T-helper 2 cell treated with Interferon-gamma antibody and Interleukin-4, amounts not matched to agents 100 ng/mL and 5 ng/mL, for 36 hours (primary cell): ENCODE results near the gene PPP1R7. TPM values are rescaled to one million over a fixed set of nuclear protein-coding genes. Genes with fewer than 3 reads are reported as not detected.

Source experiments
- intact Hi-C: fragments of 100-400 bp; cut with micrococcal nuclease; formaldehyde crosslinking; loops from one replicate; pipeline ENCODE4 v1.15.1; 2023
- total RNA-seq: library from RNA; stranded (reverse); gene quantifications from 2 replicates; pipeline ENCODE4 v1.2.3, GENCODE V29; 2022

Gene PPP1R7
- total RNA-seq, 1 donor from 2014 or later = 93.6 TPM

GRCh38 chr2:241139531-241140444 lies 10.5 kb upstream of the PPP1R7 start:
- intact Hi-C loops = no loop called here

DNA sequence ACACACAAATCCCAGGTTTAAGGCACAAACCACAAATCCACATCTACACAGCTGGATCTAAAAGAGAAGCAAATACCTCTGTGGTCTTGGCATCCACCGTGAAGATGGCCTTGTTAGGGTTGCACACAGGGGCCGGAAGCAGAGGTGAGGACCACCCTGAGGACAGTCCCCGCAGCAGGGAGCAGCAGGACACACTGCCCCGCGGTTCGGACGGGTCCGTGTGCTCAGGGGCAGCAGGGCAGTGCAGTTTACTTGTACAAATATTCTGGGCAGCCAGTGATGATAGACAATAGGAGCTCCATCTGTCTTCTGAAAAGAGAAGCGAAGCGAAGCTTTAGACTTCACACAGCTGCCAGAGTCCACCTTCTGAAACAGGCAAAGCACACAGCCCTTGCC lies 9.8 kb upstream of the PPP1R7 start:
- intact Hi-C loops = no loop called here

- intact Hi-C loops = no loop called here
Measured at GRCh38 chr2:241141214-241141770, 9.0 kb upstream of the PPP1R7 start.

DNA sequence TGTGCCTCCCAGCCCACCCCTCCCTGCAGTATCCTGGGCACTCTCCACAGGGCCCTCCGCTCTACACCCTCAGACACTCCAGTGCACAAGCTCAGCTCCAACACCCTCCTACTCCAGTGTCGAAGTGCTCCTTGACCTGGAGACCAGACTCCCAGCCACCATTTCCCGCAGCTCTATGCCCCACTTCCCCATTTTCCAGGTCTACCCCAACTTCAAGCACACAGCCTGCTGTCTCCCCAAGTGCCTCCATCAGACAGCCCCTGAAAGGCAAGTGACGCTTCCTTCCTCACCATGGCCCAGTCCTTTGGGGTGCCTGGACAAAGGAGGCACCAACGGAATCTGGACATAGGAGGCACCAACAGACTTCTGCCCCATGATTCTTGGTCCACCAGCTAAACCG lies 8.2 kb upstream of the PPP1R7 start:
- intact Hi-C loops = no loop called here

GRCh38 chr2:241142593-241142992 lies 7.7 kb upstream of the PPP1R7 start:
- intact Hi-C loops = no loop called here

- intact Hi-C loops = no loop called here
Measured at GRCh38 chr2:241146286-241146685, 4.0 kb upstream of the PPP1R7 start.

DNA sequence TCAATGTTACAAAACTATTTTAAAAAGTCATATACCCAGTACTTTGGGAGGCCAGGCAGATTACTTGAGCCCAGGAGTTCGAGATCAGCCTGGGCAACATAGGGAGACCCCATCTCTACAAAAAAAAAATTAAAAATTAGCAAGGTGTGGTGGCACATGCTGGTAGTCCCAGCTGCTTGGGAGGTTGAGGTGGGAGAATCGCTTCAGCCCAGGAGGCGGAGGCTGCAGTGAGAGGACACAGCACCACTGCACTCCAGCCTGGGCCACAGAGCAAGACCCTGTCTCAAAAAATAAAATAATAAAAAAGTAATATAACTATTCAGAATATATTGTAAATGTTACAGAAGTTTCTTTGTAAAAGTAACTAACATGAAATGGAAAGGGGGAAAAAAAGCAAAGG lies 2.9 kb upstream of the PPP1R7 start:
- intact Hi-C loops = no loop called here

DNA sequence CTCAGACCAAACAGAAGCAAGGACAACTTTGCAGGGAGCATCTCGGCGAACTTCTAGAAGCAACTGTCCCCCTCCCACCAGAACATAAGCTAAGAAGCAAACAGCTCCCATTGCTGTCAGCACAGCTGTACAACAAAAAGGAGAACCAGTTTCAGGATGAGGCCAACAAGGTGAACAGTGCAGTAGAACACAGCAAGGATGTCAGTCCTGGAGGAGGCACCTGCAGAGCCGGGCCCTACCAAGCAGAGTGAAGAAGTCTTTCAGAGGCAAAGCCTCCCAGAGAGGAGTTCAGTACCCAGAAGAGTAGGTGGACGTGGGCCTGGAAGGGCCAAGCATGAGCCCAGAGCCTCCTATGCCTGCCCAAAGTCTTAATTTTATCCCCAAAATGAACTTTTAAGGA lies 2.0 kb upstream of the PPP1R7 start:
- intact Hi-C loops = loop anchor here (2.0 kb wide), 1 partner anchor 359 kb away; no protein-coding TSS in a partner anchor

GRCh38 chr2:241148891-241149674 lies 1.2 kb upstream of the PPP1R7 start, which contains the start of gene PASK:
PASK (minus strand) TSS chr2:241149472; CDS start chr2:241143032, 6,440 bp downstream.
- intact Hi-C loops = loop anchor here (2.0 kb wide), 1 partner anchor 358 kb away; no protein-coding TSS in a partner anchor

DNA sequence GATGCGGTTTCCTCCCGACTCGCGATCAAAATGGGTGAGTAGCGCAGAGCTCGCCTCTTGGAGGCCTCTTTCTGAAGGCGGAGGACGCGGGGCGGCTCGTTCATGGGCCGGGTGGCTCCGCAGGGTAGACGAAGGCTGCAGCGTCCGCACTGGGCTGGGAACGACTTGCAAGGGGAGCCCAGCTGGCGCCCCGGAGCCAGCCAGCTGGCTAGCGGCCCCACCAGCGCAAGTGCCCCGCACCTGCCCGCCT lies 667 bp upstream of the PPP1R7 start:
- intact Hi-C loops = loop anchor here (2.0 kb wide), 1 partner anchor 357 kb away; no protein-coding TSS in a partner anchor

- intact Hi-C loops = loop anchor here (1.0 to 2.0 kb wide), 4 partner anchors 49 to 536 kb away; partner anchors contain the start of genes DTYMK, HDLBP, MTERF4 and SEPTIN2
Measured at GRCh38 chr2:241150660-241151530, 628 bp downstream of the PPP1R7 start.

GRCh38 chr2:241151934-241152660 lies 1.8 kb downstream of the PPP1R7 start:
- intact Hi-C loops = loop anchor here (2.0 kb wide), 1 partner anchor 535 kb away; the partner anchor contains the start of gene DTYMK

- intact Hi-C loops = no loop called here
Measured at GRCh38 chr2:241153616-241154015, 3.3 kb downstream of the PPP1R7 start.

DNA sequence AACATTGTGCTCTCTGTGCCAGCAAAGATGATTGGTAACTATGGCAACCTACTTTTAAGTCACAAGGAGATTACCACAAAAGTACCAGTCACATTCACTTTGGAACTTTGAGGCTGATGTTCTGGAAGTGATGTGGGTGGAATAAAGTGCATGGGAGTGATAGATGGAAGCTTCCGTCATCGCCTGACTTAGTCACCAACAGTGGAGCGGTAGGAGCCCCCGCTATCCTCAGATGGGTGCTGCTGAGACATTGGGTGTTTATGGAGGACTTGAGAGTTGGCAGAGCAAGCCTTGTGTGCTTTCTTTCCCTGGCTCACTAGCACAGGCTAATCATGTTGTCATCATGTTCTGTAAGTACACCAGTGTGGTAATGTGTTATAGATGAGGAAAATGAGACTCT lies 4.6 kb downstream of the PPP1R7 start:
- intact Hi-C loops = no loop called here

- intact Hi-C loops = no loop called here
Measured at GRCh38 chr2:241155936-241156335, 5.7 kb downstream of the PPP1R7 start.

- intact Hi-C loops = no loop called here
Measured at GRCh38 chr2:241156971-241157441, 6.7 kb downstream of the PPP1R7 start.

DNA sequence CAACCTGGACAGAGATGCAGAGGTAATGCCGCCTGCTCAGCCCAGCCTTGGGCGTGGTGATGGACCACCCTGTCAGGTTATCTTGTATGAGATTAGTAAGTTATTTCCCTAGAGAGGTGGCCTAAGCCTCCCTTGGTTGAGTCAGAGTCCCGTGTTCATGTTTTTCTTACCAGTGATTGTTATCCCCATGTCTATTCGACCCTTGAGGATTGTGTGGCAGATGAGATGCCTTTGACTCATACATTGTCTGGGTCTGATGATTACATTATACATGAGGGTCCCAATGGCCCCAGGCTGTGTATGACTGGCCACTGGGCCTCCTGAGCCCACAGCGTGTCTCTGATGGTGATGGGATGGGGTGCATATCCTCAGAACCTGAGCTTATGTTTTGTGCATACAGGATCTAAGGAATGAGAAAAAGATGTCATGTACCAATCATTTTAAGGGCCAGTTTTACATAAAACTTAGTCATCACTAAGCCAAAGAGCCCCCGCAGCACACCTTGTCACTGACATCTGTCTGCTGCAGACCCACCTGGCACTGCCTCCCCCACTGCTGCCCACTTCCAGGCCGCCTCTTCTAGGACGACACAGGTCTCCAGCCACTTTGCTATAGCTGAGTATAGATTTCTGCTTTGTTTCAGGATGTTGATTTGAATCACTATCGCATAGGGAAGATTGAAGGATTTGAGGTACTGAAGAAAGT lies 7.7 kb downstream of the PPP1R7 start:
- intact Hi-C loops = no loop called here

- intact Hi-C loops = no loop called here
Measured at GRCh38 chr2:241158546-241158900, 8.3 kb downstream of the PPP1R7 start.

DNA sequence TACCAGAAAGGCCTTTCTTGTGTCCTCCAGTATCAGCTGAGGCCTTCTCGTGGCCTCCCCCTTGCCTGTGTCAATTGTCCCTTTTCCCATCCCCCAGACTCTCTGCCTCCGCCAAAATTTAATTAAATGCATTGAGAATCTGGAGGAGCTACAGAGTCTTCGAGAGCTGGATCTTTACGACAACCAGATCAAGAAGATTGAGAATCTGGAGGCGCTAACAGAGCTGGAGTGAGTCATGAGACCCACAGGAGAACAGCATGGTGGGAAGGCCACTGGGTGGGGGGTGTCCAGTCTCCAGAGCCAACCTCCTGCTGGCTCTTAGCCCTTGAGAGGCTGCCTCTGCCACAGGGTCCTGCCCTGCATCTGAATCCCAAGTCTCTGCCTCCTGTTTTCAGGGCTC lies 8.8 kb downstream of the PPP1R7 start:
- intact Hi-C loops = no loop called here

DNA sequence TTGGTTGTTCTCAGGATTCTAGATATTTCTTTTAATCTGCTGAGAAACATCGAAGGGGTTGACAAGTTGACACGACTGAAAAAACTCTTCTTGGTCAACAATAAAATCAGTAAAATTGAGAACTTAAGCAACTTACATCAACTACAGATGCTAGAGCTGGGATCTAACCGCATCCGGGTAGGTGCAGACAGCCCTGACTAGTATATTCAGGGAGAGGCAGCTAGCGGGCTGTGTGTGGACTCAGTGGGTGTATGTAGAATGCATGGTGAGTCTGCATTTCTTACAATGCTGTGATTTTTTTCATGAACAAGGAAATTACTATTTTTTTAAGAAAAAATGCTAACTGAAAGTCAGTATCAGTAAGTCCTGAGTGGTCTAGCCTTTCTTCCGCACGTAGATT lies 10.1 kb downstream of the PPP1R7 start:
- intact Hi-C loops = no loop called here
